HG02678 (cell line): Measurements from ENCODE around the gene HNRNPUL1.
A peak's percentile ranks its signal among the peaks of the same experiment; 100 is the strongest.
"Not testable (repeated sequence)": the region's sequence is repeated elsewhere in the genome, so short reads cannot be mapped to it uniquely, and the experiment has no call there.

ENCODE experiments used
- ATAC-seq: cut with Tn5 transposase; IDR thresholded peaks from one replicate; pipeline ENCODE4 v1.9.1; 2021; ENCODE audit warnings: mild to moderate bottlenecking, moderate library complexity; ENCODE audit not compliant: unreplicated experiment

The HNRNPUL1 gene

GRCh38 chr19:41324231-41324702, 60.1 kb downstream of the HNRNPUL1 start:
- no peak for ATAC-seq

GRCh38 chr19:41324921-41325639, 60.9 kb downstream of the HNRNPUL1 start:
- no peak for ATAC-seq

- ATAC-seq, result no peak
These were observed 61.4 kb downstream of the HNRNPUL1 start for GRCh38 chr19:41325640-41325946.

DNA sequence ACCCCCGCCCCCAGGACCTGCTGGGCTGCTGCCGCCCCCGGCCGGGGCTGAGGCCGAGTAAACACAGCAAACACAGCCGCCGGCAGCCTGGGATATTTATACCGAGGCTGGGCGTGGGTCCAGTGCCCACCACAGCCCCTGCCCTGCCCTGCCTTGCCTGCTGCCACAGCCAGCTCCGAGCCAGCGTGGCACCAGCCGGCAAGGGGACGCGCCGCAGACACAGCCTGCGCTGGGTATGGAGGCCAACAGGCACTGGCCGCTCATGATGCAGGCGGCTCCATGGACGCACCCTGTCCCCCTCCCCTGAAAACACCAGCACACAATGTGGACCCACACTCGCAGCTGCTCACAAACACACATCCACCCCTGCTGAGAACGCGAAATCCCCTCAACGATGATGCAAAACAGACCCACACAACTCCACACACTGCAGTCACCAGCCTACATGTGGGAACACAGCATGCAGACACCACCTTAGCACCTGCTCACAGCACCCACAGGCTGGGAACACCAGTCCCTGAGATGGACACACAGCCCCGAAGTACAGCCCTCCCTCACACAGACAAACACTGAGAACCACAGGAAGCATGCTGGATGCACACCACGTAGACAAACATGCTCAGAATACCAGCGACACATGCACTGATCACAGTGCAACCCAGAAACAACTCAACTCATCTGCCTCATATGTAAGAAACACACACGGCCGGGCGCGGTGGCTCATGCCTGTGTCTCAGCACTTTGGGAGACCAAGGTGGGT, 62.0 kb downstream of the HNRNPUL1 start:
- ATAC-seq, result no peak

- ATAC-seq, result no peak
These were observed 63.0 kb downstream of the HNRNPUL1 start for GRCh38 chr19:41327076-41327575.

DNA sequence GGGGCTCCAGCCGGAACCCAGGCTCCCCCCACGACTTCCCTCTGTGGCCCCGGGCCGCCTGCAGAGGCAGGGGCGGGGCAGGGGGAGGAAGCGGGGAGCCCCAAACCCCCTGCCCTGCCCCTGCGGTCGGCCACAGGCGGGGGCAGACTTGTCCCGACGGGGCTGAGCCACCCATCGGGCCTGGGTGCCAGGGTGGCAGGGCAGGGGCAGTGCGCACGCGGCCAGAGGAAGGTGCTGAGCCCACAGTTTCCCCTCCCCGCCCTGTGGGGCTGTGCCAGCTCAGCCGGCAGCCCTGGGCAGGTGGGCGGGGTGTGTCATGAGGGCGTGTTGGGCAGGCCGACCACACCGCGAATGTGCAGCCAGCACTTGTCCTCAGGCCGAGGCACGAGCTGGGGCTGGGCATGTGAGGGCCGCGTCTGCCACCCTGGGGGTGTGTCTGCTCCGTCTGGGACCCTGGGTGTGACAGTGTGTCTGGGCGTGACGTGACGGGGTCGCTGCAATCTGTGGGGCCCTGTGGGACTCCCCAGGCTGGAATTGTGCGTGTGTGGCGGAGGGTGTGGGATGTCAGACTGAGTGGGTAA, 63.5 kb downstream of the HNRNPUL1 start:
- ATAC-seq, result peak; percentile 63

- ATAC-seq, result peak; percentile 5
These were observed 64.1 kb downstream of the HNRNPUL1 start for GRCh38 chr19:41328157-41328841.

DNA sequence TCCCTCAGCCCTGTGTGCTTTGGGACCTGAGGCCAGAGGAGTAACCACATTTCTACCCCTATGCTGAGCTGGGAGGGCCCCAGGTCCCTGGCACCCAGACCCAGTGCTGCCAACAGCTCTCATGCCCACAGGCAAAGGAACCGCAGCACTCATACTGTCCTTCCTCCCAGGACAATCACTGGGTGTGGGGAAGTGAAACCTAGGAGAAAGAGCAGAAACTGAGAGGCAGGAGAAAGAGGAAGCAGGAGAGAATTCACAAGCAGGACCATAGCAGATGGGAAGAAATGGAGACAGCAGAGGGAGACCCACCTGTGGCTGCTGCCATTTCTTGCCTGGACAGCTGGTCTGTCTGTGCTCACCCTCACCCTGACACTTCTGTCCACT, 64.7 kb downstream of the HNRNPUL1 start:
- ATAC-seq, result no peak

DNA sequence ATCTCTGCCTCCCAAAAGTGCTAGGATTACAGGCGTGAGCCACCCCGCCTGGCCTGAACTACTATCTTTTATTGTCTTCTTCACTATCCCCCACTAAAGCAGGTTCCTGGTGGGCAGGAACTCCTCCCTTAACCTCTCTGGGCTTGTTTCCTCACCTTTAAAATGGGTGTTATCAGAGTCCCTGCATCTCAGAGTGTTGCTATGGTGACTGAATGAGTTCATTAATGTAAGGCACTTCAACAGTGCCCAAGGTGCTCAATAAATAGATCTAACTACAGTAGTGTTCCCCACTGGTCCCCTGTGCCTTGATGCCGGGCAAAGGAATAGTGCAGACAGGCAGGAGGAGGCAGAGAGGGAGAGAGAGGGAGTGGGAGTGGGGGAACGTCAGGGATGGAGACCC, 66.3 kb downstream of the HNRNPUL1 start:
- no peak for ATAC-seq

- no peak for ATAC-seq
These were observed 66.9 kb downstream of the HNRNPUL1 start for GRCh38 chr19:41330946-41331678.

DNA sequence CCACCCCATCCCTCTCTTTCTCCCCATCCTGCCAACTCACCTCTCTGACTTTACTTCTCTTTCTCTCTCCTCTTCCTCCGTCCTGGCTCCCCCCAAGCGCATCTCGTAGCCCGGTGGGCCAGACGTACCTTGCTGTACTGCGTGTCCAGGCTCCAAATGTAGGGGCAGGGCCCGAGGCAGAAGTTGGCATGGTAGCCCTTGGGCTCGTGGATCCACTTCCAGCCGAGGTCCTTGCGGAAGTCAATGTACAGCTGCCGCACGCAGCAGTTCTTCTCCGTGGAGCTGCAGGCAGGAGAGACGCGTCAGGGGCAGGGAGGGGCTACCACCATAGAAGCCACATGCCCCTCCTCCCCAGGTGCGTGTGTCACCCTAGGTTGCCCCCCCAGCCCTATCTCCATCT, 67.8 kb downstream of the HNRNPUL1 start:
- no peak for ATAC-seq

- ATAC-seq, result no peak
These were observed 68.3 kb downstream of the HNRNPUL1 start for GRCh38 chr19:41332468-41332867.

DNA sequence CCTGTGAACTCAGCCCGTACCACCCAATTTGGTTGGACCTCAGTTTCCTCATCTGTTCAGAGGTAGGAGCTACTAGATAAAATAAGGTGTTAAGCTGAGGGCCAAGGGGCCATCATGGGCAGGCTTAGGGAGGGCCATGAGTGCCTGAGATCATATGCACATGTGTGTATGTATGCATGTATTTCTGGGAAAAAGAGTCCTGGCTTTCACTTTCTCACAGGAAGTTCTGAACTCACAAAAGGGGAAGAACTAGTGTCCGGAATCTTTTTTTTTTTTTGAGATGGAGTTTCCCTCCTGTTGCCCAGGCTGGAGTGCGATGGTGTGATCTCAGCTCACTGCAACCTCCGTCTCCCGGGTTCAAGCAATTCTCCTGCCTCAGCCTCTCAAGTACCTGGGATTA, 70.6 kb downstream of the HNRNPUL1 start:
- ATAC-seq, result no peak

GRCh38 chr19:41335467-41335866, 71.3 kb downstream of the HNRNPUL1 start:
- no peak for ATAC-seq

DNA sequence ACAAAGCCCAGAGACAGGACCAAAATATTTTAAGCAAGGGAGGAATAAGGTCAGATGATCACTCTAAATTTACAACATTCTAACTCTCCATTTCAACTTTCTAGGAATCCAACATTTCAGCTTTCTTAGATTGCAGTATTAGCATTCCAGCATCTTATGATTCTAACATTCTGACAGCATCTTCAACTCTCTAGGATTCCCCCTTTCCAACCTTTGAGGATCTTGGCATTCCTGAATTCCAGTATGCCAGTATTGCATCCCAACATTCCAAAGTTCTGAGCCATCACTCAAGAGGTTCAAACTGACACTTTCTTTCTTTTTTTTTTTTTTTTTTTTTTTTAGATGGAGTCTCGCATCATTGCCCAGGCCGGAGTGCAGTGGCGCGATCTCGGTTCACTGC, 75.8 kb downstream of the HNRNPUL1 start:
- no peak for ATAC-seq

DNA sequence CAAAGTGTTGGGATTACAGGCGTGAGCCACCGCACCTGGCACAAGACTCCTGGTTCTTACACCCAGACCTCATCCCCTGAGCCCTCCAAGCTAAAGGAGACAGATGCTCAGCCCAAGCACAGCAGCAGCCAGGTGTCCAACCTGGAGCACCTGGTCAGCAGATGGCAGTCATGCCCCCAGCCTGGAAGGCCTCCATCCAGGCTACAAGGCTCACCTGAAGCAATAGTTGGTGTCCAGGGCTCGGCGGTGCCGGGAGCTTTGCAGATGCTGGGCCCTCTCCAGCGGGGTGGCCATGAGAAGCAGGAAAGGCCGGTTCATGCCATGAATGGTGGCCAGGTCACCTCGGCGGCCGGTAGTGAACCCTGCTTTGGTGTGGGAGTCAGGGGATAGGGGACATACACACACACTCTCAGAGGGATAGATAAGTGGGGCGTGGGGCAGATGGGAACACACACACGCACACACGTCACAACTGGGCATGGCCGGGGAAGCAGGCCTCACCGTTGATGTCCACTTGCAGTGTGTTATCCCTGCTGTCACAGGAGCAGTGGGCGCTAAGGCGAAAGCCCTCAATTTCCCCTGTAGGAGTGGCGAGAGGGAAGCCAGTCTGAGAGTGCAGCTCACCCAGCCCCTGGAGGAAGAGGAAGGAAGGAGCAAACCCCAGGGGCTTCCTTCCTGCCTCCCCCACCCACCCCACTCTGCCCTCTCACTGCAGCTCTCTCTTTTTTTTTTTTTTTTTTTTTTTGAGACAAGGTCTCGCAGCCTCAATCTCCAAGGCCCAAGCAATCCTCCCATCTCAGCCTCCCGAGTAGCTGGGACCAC, 77.7 kb downstream of the HNRNPUL1 start:
- ATAC-seq, result no peak

DNA sequence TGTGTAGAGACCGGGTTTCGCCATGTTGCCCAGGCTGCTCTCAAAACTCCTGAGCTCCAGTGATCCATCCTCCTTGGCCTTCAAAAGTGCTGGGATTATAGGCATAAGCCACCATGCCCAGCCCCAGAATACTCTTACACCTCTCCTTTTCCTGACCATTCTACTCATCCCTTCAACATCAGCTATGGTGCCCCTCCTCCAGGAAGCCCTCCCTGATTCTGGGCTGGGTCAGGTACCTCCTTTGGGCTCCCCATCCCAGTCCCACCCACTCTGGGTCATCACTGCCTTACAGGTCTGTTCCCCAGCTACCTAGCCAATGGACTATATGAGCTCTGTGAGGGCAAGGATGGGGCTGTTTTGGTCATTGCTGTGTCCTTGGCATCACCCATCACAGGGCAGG, 80.0 kb downstream of the HNRNPUL1 start:
- no peak for ATAC-seq

GRCh38 chr19:41346916-41347315, 82.7 kb downstream of the HNRNPUL1 start:
- not testable (repeated sequence) for ATAC-seq

DNA sequence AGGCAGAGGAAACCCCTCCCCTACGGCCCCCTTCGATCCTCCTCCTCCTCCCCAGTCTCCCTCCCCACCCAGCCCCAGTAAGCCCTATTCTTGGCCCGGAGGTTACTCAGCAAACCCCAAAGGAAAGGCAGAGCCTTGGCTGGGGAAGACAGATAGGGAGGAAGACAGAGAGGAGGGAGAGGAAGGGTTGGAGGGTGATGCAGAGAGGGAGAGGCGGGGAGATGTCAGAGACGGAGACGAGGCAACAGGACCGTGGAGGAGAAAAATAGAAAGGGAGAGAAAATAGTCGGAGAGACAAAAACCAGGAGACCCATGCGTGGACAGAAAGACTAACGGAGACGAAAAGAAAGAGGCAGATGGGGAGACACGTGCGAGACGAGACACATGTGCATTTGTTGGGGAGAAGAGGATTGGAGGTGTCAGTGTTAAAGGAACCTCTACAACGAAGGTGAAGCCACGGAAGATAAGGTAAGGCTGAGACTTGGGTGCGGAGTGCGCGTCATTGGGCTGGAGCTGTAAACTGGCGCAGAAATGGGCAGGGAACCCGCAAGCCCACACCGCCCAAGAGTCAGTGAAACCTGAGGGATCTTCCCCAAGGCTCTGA, 86.7 kb downstream of the HNRNPUL1 start:
- ATAC-seq, result no peak
